ENCODE results near the gene CCT8. TPM values are rescaled to one million over a fixed set of nuclear protein-coding genes. Genes with fewer than 3 reads are reported as not detected.

The CCT8 gene
- total and polyA plus RNA-seq, 8 donors: 57.8 to 92.3 (median 63.1) TPM

DNA sequence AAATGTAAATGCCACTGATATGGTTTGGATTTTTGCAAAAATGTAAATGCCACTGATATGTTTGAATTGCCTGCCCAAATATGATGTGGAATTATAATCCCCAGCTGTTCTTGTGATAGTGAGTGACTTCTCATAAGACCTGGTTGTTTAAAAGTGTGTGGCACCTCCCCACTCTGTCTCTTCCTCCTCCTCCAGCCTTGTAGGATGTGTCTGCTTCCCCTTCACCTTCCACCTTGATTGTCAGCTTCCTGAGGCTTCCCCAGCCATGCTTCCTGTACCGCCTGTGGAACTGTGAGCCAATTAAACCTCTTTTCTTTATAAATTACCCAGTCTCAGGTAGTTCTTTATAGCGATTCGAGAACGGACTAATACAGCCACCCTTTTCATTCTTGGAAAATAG, 1.3 kb upstream of the CCT8 start:
- intact Hi-C loops (cut with DNase I): no loop called here
- TF ChIP-seq, protein P1, sequence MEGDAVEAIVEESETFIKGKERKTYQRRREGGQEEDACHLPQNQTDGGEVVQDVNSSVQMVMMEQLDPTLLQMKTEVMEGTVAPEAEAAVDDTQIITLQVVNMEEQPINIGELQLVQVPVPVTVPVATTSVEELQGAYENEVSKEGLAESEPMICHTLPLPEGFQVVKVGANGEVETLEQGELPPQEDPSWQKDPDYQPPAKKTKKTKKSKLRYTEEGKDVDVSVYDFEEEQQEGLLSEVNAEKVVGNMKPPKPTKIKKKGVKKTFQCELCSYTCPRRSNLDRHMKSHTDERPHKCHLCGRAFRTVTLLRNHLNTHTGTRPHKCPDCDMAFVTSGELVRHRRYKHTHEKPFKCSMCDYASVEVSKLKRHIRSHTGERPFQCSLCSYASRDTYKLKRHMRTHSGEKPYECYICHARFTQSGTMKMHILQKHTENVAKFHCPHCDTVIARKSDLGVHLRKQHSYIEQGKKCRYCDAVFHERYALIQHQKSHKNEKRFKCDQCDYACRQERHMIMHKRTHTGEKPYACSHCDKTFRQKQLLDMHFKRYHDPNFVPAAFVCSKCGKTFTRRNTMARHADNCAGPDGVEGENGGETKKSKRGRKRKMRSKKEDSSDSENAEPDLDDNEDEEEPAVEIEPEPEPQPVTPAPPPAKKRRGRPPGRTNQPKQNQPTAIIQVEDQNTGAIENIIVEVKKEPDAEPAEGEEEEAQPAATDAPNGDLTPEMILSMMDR (IDR thresholded peaks at IDR 0.05): no peak
- Histone ChIP-seq H3K27me3 (no peaks in the 10 kb centered on the region), H3K27ac (no peak overlapping the region), H3K4me1 (peaks cover 9 to 23% (median 15%) of the 10 kb centered on the region in 3 donors), H3K36me3 (peaks cover 0 to 3% (median 0%) of the 10 kb centered on the region in 3 donors), H3K4me3 (no peak overlapping the region), H3K9me3 (no peaks in the 10 kb centered on the region)
- FAIRE-seq: no peak
- WGBS, 2 donors: 95 to 98% methylated on average over 4 of the region's 4 CpGs
- ATAC-seq: no peak
- DNase-seq: no peak

DNA sequence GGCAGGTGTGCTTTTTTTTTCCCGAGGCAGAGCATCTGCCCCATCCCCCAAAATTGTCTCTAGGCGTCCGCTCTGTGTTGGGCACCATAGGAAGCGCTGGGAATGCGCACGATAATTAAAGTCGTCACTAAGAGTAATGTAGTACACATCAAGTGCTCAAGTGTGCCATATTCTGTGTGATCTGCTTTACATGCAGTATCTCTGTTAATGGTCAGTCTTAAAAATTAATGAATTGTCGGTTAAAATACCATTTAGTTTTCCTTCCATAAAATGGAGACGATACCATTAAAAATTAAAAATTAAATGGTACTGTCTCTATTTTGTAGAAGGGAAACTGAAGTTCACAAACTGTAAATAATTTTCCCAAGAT, 544 bp upstream of the CCT8 start:
- intact Hi-C loops (cut with DNase I): no loop called here
- H3K4me1 ChIP-seq: peaks cover 9 to 23% (median 15%) of the 10 kb centered on the region in 3 donors

DNA sequence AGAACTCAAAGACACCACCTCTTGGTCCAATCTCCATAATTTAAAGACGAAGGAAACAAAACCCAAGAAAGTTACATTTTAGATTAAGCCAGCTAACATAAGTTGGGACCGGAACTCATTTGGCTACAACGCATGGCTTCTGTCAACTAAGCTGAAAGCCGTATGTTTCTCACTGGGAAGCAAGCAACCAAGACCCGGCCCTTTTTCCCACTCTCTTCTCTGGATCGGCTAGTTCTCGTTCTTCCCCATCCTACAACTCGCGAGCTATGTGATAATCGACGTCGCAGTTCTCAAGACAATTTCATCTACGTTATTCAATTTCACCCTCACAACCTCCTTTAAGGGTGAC, 601 bp downstream of the CCT8 start:
- Histone ChIP-seq H3K36me3 (peaks cover 0 to 20% (median 6%) of the 10 kb centered on the region in 3 donors), H3K9me3 (no peaks in the 10 kb centered on the region), H3K4me1 (peaks cover 9 to 23% (median 15%) of the 10 kb centered on the region in 3 donors), H3K27me3 (no peaks in the 10 kb centered on the region), H3K4me3 (peak overlapping the region; percentile 69 to 97 (median 92)), H3K27ac (peak overlapping the region; percentile 77 to 94 (median 88))
- no peak for FAIRE-seq
- TF ChIP-seq, protein P1 (IDR thresholded peaks at IDR 0.05): no peak
- WGBS, 2 donors: 0% methylated on average over 13 of the region's 13 CpGs
- ATAC-seq: peak; percentile 4 to 31 (median 6)
- intact Hi-C loops (cut with DNase I): no loop called here
- no peak for DNase-seq

More for the DNA sequence above, 544 bp upstream of the CCT8 start:
- TF ChIP-seq, protein P1 (IDR thresholded peaks at IDR 0.05): no peak
- DNase-seq (no peak), FAIRE-seq (no peak), ATAC-seq (peak; percentile 22 to 29 (median 27))
- peaks cover 0 to 11% (median 0%) of the 10 kb centered on the region in 3 donors for H3K36me3 ChIP-seq
- H3K27me3 ChIP-seq: no peaks in the 10 kb centered on the region
- peak overlapping the region; percentile 24 to 97 (median 81) for H3K4me3 ChIP-seq
- H3K27ac ChIP-seq: peak overlapping the region; percentile 54 to 94 (median 84)
- WGBS, 2 donors: 7 to 9% methylated on average over 9 of the region's 9 CpGs
- H3K9me3 ChIP-seq: no peaks in the 10 kb centered on the region

DNA sequence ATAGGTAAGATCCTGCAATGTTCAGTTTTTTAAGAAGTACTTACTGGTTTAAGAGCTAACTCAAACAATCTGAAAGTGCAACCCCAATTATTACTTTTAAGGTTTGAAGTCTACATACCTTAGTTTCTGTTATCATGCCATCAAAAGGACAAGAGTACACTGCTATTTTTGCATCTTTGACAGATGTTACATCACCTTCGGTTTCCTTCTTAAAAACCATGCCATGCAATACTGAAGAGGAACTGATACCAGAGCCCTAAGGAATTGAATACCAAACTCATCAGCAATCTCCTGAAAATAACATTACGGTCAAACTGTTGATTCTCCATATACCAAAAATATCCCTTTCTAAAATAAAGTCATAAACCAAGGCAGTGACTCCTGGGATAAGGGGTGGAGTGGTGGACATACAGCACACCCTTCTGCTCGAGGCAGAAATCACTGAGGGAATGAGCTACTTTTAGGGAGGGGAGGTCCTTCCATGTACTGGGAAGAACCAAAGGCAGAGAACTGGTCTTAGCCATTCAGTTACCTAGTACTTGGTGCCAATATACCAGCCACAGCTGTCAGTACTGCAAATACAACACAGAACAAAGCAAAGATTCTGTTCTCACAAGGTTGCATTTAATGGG, 8.5 kb downstream of the CCT8 start:
- 75 to 83% methylated on average over 3 of the region's 3 CpGs for WGBS, 2 donors

More for the DNA sequence above, 8.5 kb downstream of the CCT8 start:
- H3K27ac ChIP-seq: no peak overlapping the region
- no peaks in the 10 kb centered on the region for H3K27me3 ChIP-seq
- DNase-seq: no peak
- TF ChIP-seq, protein P1 (IDR thresholded peaks at IDR 0.05): no peak
- FAIRE-seq: no peak
- ATAC-seq: no peak
- H3K36me3 ChIP-seq: peaks cover 9 to 97% (median 68%) of the 10 kb centered on the region in 3 donors
- no peak overlapping the region for H3K4me3 ChIP-seq
- no peaks in the 10 kb centered on the region for H3K4me1 ChIP-seq
- intact Hi-C loops (cut with DNase I): no loop called here
- no peaks in the 10 kb centered on the region for H3K9me3 ChIP-seq

All from pancreas (tissue), 10 donors.